GM23338 (cell line): ENCODE data around the gene KIAA1217. TPM values are rescaled to one million over a fixed set of nuclear protein-coding genes. Genes with fewer than 3 reads are reported as not detected.

Experiments
- ATAC-seq: fragments of 200-7000 bp; cut with Tn5 transposase; 3 replicates; pipeline ENCODE4 v1.9.1; 2020
- DNase-seq: peaks from one replicate; pipeline ENCODE4 v3.0.0-alpha.2; 2015; ENCODE audit warnings: low spot score
- H2AFZ ChIP-seq: fragments of 200-600 bp; sonication (generic); 2 replicates; pipeline ENCODE4 v1.8.0; 2016; ENCODE audit warnings: antibody characterized with exemption, mild to moderate bottlenecking, moderate library complexity
- H3F3A ChIP-seq: fragments of 200-600 bp; sonication (generic); replicated peaks from 2 replicates; pipeline ENCODE4 v1.8.0; 2017; ENCODE audit warnings: antibody characterized with exemption, mixed run types, low read depth
- H3K27ac ChIP-seq: fragments of 200-600 bp; sonication (generic); 2 replicates; pipeline ENCODE4 v1.6.1; 2016; ENCODE audit warnings: low read depth
- H3K27me3 ChIP-seq: fragments of 200-600 bp; sonication (generic); 2 replicates; pipeline ENCODE4 v1.8.0; 2016; ENCODE audit warnings: mild to moderate bottlenecking, mixed run types, moderate library complexity; ENCODE audit not compliant: insufficient read depth
- H3K36me3 ChIP-seq: fragments of 200-600 bp; sonication (generic); 2 replicates; pipeline ENCODE4 v1.8.0; 2016; ENCODE audit warnings: mild to moderate bottlenecking; ENCODE audit not compliant: insufficient read depth
- H3K4me1 ChIP-seq: fragments of 200-600 bp; sonication (generic); 2 replicates; pipeline ENCODE4 v1.8.0; 2016; ENCODE audit warnings: mild to moderate bottlenecking, moderate library complexity; ENCODE audit not compliant: insufficient read depth
- H3K4me2 ChIP-seq: fragments of 200-600 bp; sonication (generic); 2 replicates; pipeline ENCODE4 v1.7.1; 2017; ENCODE audit warnings: mixed run types
- H3K4me3 ChIP-seq: fragments of 200-600 bp; sonication (generic); 2 replicates; pipeline ENCODE4 v1.6.1; 2016; ENCODE audit warnings: mixed run types
- H3K79me2 ChIP-seq: fragments of 200-600 bp; sonication (generic); replicated peaks from 2 replicates; pipeline ENCODE4 v1.8.0; 2017; ENCODE audit warnings: mild to moderate bottlenecking; ENCODE audit not compliant: insufficient read depth
- H3K9me2 ChIP-seq: fragments of 200-600 bp; sonication (generic); 2 replicates; pipeline ENCODE4 v1.8.0; 2017; ENCODE audit not compliant: insufficient read depth
- H4K20me1 ChIP-seq: fragments of 200-600 bp; sonication (generic); replicated peaks from 2 replicates; pipeline ENCODE4 v1.8.0; 2017; ENCODE audit warnings: mild to moderate bottlenecking; ENCODE audit not compliant: insufficient read depth
- H3K27ac Mint-ChIP-seq: 2 replicates; pipeline ENCODE4 v1.8.0; 2020; ENCODE audit warnings: inconsistent platforms, mild to moderate bottlenecking, moderate library complexity, mixed read lengths
- H3K27me3 Mint-ChIP-seq: 3 replicates; pipeline ENCODE4 v1.8.0; 2022; ENCODE audit warnings: low read depth, mild to moderate bottlenecking, moderate library complexity, mixed read lengths, inconsistent platforms; ENCODE audit not compliant: insufficient read depth, poor library complexity
- H3K36me3 Mint-ChIP-seq: 3 replicates; pipeline ENCODE4 v1.8.0; 2021; ENCODE audit warnings: low read depth, mild to moderate bottlenecking, inconsistent platforms, moderate library complexity, mixed read lengths
- H3K4me1 Mint-ChIP-seq: 3 replicates; pipeline ENCODE4 v1.8.0; 2020; ENCODE audit warnings: mild to moderate bottlenecking, inconsistent platforms, mixed read lengths
- H3K4me3 Mint-ChIP-seq: 3 replicates; pipeline ENCODE4 v1.8.0; 2021; ENCODE audit warnings: moderate library complexity, mild to moderate bottlenecking, inconsistent platforms, mixed read lengths
- H3K9me3 Mint-ChIP-seq: 3 replicates; pipeline ENCODE4 v1.8.0; 2020; ENCODE audit warnings: moderate library complexity, mild to moderate bottlenecking, inconsistent platforms, mixed read lengths
- NANOG ChIP-seq: IDR thresholded peaks from 2 replicates; pipeline ENCODE4 v1.6.1; 2016; ENCODE audit warnings: antibody characterized with exemption, borderline replicate concordance
- STAT1 ChIP-seq: IDR thresholded peaks from one replicate; pipeline ENCODE4 v1.6.1; 2016; ENCODE audit warnings: antibody characterized with exemption; ENCODE audit not compliant: unreplicated experiment
- polyA plus RNA-seq: library from polyadenylated mRNA; unstranded; fragments of >200 nt; fragmentation: Nextera tagmentation; extraction: Ambion mirVana; gene quantifications from 2 replicates; pipeline ENCODE4 v1.2.1, GENCODE V29; 2016
- total RNA-seq: library from RNA; depleted of rRNA; stranded (reverse); fragments of >200 nt; shearing (Covaris generic); gene quantifications from 2 replicates; pipeline ENCODE4 v1.2.3, GENCODE V29; 2014
- TF ChIP-seq, protein P1 (sequence below): fragments of 250-450 bp; sonication (Bioruptor Pico); IDR thresholded peaks from 2 replicates; pipeline ENCODE4 v1.5.0; 2020; ENCODE audit warnings: mild to moderate bottlenecking, moderate library complexity

The KIAA1217 gene
- total and polyA plus RNA-seq, 2 experiments from 2014 or later: 6.4 to 9.1 TPM

DNA sequence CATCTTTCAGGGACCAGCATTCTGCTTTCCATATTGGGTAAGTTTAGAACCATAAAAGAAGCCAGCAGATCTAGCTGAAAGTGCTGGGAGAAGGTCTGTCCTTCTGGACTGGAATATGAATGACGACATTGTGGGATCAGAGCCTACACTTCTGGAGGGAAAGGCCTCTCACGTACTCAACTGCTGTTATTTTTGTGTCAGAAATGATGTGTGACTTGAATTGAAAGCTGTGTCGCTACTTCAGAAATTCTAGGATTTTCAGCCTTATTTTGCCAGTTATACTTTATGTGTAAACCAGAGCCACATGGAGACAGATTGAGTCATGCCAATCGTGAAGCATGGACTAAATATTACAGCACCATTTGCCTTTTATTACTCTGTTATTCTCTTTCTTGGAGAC, 231.0 kb downstream of the KIAA1217 start (continued):
- TF ChIP-seq, protein P1, sequence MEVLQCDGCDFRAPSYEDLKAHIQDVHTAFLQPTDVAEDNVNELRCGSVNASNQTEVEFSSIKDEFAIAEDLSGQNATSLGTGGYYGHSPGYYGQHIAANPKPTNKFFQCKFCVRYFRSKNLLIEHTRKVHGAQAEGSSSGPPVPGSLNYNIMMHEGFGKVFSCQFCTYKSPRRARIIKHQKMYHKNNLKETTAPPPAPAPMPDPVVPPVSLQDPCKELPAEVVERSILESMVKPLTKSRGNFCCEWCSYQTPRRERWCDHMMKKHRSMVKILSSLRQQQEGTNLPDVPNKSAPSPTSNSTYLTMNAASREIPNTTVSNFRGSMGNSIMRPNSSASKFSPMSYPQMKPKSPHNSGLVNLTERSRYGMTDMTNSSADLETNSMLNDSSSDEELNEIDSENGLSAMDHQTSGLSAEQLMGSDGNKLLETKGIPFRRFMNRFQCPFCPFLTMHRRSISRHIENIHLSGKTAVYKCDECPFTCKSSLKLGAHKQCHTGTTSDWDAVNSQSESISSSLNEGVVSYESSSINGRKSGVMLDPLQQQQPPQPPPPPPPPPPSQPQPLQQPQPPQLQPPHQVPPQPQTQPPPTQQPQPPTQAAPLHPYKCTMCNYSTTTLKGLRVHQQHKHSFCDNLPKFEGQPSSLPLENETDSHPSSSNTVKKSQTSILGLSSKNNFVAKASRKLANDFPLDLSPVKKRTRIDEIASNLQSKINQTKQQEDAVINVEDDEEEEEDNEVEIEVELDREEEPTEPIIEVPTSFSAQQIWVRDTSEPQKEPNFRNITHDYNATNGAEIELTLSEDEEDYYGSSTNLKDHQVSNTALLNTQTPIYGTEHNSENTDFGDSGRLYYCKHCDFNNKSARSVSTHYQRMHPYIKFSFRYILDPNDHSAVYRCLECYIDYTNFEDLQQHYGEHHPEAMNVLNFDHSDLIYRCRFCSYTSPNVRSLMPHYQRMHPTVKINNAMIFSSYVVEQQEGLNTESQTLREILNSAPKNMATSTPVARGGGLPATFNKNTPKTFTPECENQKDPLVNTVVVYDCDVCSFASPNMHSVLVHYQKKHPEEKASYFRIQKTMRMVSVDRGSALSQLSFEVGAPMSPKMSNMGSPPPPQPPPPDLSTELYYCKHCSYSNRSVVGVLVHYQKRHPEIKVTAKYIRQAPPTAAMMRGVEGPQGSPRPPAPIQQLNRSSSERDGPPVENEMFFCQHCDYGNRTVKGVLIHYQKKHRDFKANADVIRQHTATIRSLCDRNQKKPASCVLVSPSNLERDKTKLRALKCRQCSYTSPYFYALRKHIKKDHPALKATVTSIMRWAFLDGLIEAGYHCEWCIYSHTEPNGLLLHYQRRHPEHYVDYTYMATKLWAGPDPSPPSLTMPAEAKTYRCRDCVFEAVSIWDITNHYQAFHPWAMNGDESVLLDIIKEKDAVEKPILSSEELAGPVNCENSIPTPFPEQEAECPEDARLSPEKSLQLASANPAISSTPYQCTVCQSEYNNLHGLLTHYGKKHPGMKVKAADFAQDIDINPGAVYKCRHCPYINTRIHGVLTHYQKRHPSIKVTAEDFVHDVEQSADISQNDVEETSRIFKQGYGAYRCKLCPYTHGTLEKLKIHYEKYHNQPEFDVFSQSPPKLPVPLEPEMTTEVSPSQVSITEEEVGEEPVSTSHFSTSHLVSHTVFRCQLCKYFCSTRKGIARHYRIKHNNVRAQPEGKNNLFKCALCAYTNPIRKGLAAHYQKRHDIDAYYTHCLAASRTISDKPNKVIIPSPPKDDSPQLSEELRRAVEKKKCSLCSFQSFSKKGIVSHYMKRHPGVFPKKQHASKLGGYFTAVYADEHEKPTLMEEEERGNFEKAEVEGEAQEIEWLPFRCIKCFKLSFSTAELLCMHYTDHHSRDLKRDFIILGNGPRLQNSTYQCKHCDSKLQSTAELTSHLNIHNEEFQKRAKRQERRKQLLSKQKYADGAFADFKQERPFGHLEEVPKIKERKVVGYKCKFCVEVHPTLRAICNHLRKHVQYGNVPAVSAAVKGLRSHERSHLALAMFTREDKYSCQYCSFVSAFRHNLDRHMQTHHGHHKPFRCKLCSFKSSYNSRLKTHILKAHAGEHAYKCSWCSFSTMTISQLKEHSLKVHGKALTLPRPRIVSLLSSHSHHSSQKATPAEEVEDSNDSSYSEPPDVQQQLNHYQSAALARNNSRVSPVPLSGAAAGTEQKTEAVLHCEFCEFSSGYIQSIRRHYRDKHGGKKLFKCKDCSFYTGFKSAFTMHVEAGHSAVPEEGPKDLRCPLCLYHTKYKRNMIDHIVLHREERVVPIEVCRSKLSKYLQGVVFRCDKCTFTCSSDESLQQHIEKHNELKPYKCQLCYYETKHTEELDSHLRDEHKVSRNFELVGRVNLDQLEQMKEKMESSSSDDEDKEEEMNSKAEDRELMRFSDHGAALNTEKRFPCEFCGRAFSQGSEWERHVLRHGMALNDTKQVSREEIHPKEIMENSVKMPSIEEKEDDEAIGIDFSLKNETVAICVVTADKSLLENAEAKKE: no peak

DNA sequence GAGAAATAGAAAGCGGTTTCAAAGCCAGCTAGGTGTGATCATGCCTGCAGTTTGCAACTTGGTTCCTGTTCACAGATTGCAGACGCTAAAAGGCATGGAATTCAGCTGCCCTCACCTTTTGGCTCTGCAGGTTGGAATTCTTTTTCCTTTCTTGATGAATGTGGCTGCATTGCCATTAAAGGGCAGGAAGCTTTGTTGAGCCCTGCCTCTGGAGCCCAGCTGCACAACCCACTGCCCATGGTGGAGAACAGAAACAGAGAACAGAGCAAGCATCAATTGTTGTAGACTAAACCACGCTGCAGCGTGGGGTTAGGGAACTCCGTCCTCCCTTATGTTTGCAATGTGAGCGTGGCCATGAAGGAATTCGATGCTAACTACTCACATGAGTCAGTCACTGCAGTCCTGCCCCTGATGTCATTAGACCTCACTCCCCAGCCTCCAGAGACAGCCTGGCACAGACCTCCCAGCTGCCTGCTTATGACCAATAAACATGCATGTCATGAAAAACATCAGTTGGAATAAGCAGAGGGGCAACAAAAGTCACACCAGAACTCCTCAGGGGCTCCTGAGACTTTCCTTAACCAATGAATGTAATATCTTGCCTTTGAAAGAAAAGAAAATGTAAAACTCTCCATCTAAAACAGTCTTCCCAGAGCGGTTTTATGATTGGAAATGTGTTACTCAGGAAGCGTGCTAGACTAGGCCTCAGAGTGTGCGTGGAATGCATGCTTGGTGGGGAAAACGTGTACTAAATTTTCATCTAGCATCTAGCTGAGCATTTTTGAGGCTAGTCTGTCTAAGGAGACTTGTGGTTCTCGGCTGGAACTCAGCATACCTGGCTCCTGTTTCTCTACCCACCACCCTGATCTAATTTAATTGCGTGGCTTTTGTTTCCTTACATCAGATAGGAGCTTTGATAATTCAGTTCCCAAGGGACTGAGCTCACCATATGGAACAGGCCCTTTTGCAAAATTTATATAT, 232.2 kb downstream of the KIAA1217 start:
- TF ChIP-seq STAT1 (no peak), NANOG (no peak)
- no peaks in the 10 kb centered on the region; the same call in 1 of the 2 replicates for H3K36me3 ChIP-seq
- peak; percentile 32; the same call in 2 of the 3 replicates for ATAC-seq
- peaks cover 24% of the 10 kb centered on the region for H3K4me1 ChIP-seq
- H2AFZ ChIP-seq: no peak overlapping the region
- peak; percentile 24 for DNase-seq
- Mint-ChIP-seq H3K27ac (peak overlapping the region; percentile 71; the same call in 1 of the 2 replicates), H3K36me3 (peaks cover 4% of the 10 kb centered on the region; the same call in 2 of the 3 replicates), H3K27me3 (peaks cover 4% of the 10 kb centered on the region), H3K9me3 (no peaks in the 10 kb centered on the region), H3K4me3 (no peak overlapping the region), H3K4me1 (peaks cover 26% of the 10 kb centered on the region)
- H3K27ac ChIP-seq: no peak overlapping the region
- no peaks in the 10 kb centered on the region for H3F3A ChIP-seq
- no peaks in the 10 kb centered on the region for H4K20me1 ChIP-seq
- H3K4me2 ChIP-seq: no peak overlapping the region
- no peak overlapping the region for H3K4me3 ChIP-seq
- H3K27me3 ChIP-seq: no peaks in the 10 kb centered on the region
- H3K9me2 ChIP-seq: no peaks in the 10 kb centered on the region
- no peaks in the 10 kb centered on the region for H3K79me2 ChIP-seq
